ENCODE measurements around the gene HMOX2.

The HMOX2 gene

GRCh38 chr16:4465977-4466779 lies 10.0 kb upstream of the HMOX2 start:
- FAIRE-seq, result no peak

- no peak for FAIRE-seq
Measured at GRCh38 chr16:4467916-4468315, 8.3 kb upstream of the HMOX2 start.

- FAIRE-seq, result no peak
Measured at GRCh38 chr16:4468972-4469371, 7.2 kb upstream of the HMOX2 start.

GRCh38 chr16:4471869-4472268 lies 4.3 kb upstream of the HMOX2 start:
- FAIRE-seq, result no peak

GRCh38 chr16:4472880-4473279 lies 3.3 kb upstream of the HMOX2 start:
- no peak for FAIRE-seq

GRCh38 chr16:4474192-4474961 lies 1.8 kb upstream of the HMOX2 start, which contains the start of gene NMRAL1:
NMRAL1 (minus strand) TSS chr16:4474625; CDS start chr16:4474132, 493 bp downstream.
- FAIRE-seq, result no peak

GRCh38 chr16:4477966-4478365 lies 1.8 kb downstream of the HMOX2 start:
- no peak for FAIRE-seq

GRCh38 chr16:4481526-4481925 lies 5.3 kb downstream of the HMOX2 start:
- FAIRE-seq, result no peak

GRCh38 chr16:4481963-4482362 lies 5.8 kb downstream of the HMOX2 start:
- FAIRE-seq, result no peak

GRCh38 chr16:4486126-4486893 lies 10.1 kb downstream of the HMOX2 start:
- no peak for FAIRE-seq

GRCh38 chr16:4487955-4488498 lies 11.8 kb downstream of the HMOX2 start:
- no peak for FAIRE-seq

GRCh38 chr16:4488499-4488967 lies 12.3 kb downstream of the HMOX2 start:
- no peak for FAIRE-seq

GRCh38 chr16:4489030-4489429 lies 12.8 kb downstream of the HMOX2 start:
- no peak for FAIRE-seq

- FAIRE-seq, result no peak
Measured at GRCh38 chr16:4491898-4492297, 15.7 kb downstream of the HMOX2 start.

- FAIRE-seq, result no peak
Measured at GRCh38 chr16:4494746-4495490, 18.7 kb downstream of the HMOX2 start.

GRCh38 chr16:4495766-4496165 lies 19.6 kb downstream of the HMOX2 start:
- no peak for FAIRE-seq

- no peak for FAIRE-seq
Measured at GRCh38 chr16:4496305-4496704, 20.1 kb downstream of the HMOX2 start.

GRCh38 chr16:4498546-4499195 lies 22.5 kb downstream of the HMOX2 start:
- no peak for FAIRE-seq

GRCh38 chr16:4499196-4499555 lies 23.0 kb downstream of the HMOX2 start:
- FAIRE-seq, result no peak

- FAIRE-seq, result no peak
Measured at GRCh38 chr16:4500272-4500671, 24.1 kb downstream of the HMOX2 start.

- no peak for FAIRE-seq
Measured at GRCh38 chr16:4501071-4501478, 24.9 kb downstream of the HMOX2 start.
